OCI-LY3 (cell line): ENCODE data around the gene HIBADH.
A peak's percentile ranks its signal among the peaks of the same experiment; 100 is the strongest.

ENCODE experiments used
- H2AFZ ChIP-seq: fragments of 200-600, 300-600 bp; shearing (Covaris generic); 2 replicates; pipeline ENCODE4 v1.6.0; 2014; ENCODE audit warnings: antibody characterized with exemption, low read depth, low read length
- H3K27ac ChIP-seq: fragments of 200-600, 300-600 bp; sonication (generic); 2 replicates; pipeline ENCODE4 v1.5.1; 2014; ENCODE audit warnings: mild to moderate bottlenecking, low read length, moderate library complexity, mixed read lengths
- H3K27me3 ChIP-seq: fragments of 200-600, 300-600 bp; sonication (generic); 2 replicates; pipeline ENCODE4 v1.6.1; 2014; ENCODE audit warnings: low read depth, low read length, mixed read lengths
- H3K36me3 ChIP-seq: fragments of 200-600, 300-600 bp; sonication (generic); replicated peaks from 2 replicates; pipeline ENCODE3; 2014; ENCODE audit warnings: low read depth, low read length, mixed read lengths
- H3K4me1 ChIP-seq: fragments of 300-600, 200-600 bp; sonication (generic); 2 replicates; pipeline ENCODE4 v1.6.1; 2014; ENCODE audit warnings: low read length, mixed read lengths
- H3K4me2 ChIP-seq: fragments of 200-600, 300-600 bp; sonication (generic); 2 replicates; pipeline ENCODE4 v1.6.1; 2014; ENCODE audit warnings: low read length, mixed read lengths
- H3K4me3 ChIP-seq: fragments of 300-600, 200-600 bp; sonication (generic); 2 replicates; pipeline ENCODE4 v1.5.1; 2014; ENCODE audit warnings: antibody characterized with exemption, mild to moderate bottlenecking, low read length, moderate library complexity
- H3K79me2 ChIP-seq: fragments of 300-600, 200-600 bp; shearing (Covaris generic); 2 replicates; pipeline ENCODE4 v1.6.1; 2014; ENCODE audit warnings: mild to moderate bottlenecking, low read length, mixed read lengths
- H3K9ac ChIP-seq: fragments of 300-600, 200-600 bp; shearing (Covaris generic); 2 replicates; pipeline ENCODE4 v1.6.0; 2014; ENCODE audit warnings: mild to moderate bottlenecking, low read length, moderate library complexity
- H3K9me3 ChIP-seq: fragments of 200-600, 300-600 bp; shearing (Covaris generic); 2 replicates; pipeline ENCODE4 v1.6.1; 2014; ENCODE audit warnings: low read length, mixed read lengths; ENCODE audit not compliant: insufficient read depth
- H4K20me1 ChIP-seq: fragments of 200-600, 300-600 bp; sonication (generic); 2 replicates; pipeline ENCODE4 v1.6.1; 2016; ENCODE audit warnings: low read length, mixed read lengths; ENCODE audit not compliant: insufficient read depth
- CTCF ChIP-seq: fragments of 200-600, 300-600 bp; sonication (generic); IDR thresholded peaks from 2 replicates; pipeline ENCODE4 v1.5.1; 2014; ENCODE audit warnings: antibody characterized with exemption, low read length, low read depth
- EZH2phosphoT487 ChIP-seq: fragments of 200-600 bp; shearing (Covaris generic); IDR thresholded peaks from 2 replicates; pipeline ENCODE4 v1.6.1; 2018; ENCODE audit warnings: antibody characterized with exemption, mixed run types, low read depth

The HIBADH gene

GRCh38 chr7:27590416-27590815 lies 72.3 kb downstream of the HIBADH start:
- H3K9me3 ChIP-seq = no peaks in the 10 kb centered on the region
- H3K4me2 ChIP-seq = no peak overlapping the region
- no peaks in the 10 kb centered on the region for H3K79me2 ChIP-seq
- H3K4me1 ChIP-seq = peaks cover 15% of the 10 kb centered on the region
- no peak overlapping the region for H3K9ac ChIP-seq
- H3K4me3 ChIP-seq = no peak overlapping the region
- TF ChIP-seq CTCF (no peak), EZH2phosphoT487 (no peak)
- H4K20me1 ChIP-seq = no peaks in the 10 kb centered on the region
- no peaks in the 10 kb centered on the region for H3K36me3 ChIP-seq
- H3K27me3 ChIP-seq = no peaks in the 10 kb centered on the region
- H3K27ac ChIP-seq = no peak overlapping the region
- H2AFZ ChIP-seq = no peak overlapping the region

- no peak overlapping the region for H3K9ac ChIP-seq
- TF ChIP-seq CTCF = no peak
- no peak for TF ChIP-seq EZH2phosphoT487
- peak overlapping the region; percentile 62 for H3K4me2 ChIP-seq
Measured at GRCh38 chr7:27587429-27587828, 75.3 kb downstream of the HIBADH start.

GRCh38 chr7:27586825-27587224 lies 75.9 kb downstream of the HIBADH start:
- peak overlapping the region; percentile 62 for H3K4me2 ChIP-seq
- TF ChIP-seq EZH2phosphoT487 (no peak), CTCF (no peak)
- H3K4me3 ChIP-seq = peak overlapping the region; percentile 60
- H3K79me2 ChIP-seq = no peaks in the 10 kb centered on the region
- H3K9ac ChIP-seq = no peak overlapping the region
- no peak overlapping the region for H2AFZ ChIP-seq
- H3K27ac ChIP-seq = no peak overlapping the region
- H3K4me1 ChIP-seq = peaks cover 15% of the 10 kb centered on the region
- no peaks in the 10 kb centered on the region for H4K20me1 ChIP-seq
- H3K9me3 ChIP-seq = no peaks in the 10 kb centered on the region
- H3K36me3 ChIP-seq = no peaks in the 10 kb centered on the region
- no peaks in the 10 kb centered on the region for H3K27me3 ChIP-seq

More at GRCh38 chr7:27587429-27587828, 75.3 kb downstream of the HIBADH start:
- Histone ChIP-seq H3K36me3 (no peaks in the 10 kb centered on the region), H3K27ac (no peak overlapping the region), H3K79me2 (no peaks in the 10 kb centered on the region), H4K20me1 (no peaks in the 10 kb centered on the region), H3K9me3 (no peaks in the 10 kb centered on the region), H3K27me3 (no peaks in the 10 kb centered on the region), H2AFZ (no peak overlapping the region), H3K4me3 (peak overlapping the region; percentile 26; the same call in 1 of the 2 replicates), H3K4me1 (peaks cover 15% of the 10 kb centered on the region)

- H3K9ac ChIP-seq = no peak overlapping the region
- no peaks in the 10 kb centered on the region for H4K20me1 ChIP-seq
- H3K4me1 ChIP-seq = peaks cover 15% of the 10 kb centered on the region
- H3K36me3 ChIP-seq = no peaks in the 10 kb centered on the region
- no peak overlapping the region for H3K27ac ChIP-seq
- H3K27me3 ChIP-seq = no peaks in the 10 kb centered on the region
- no peaks in the 10 kb centered on the region for H3K79me2 ChIP-seq
- no peaks in the 10 kb centered on the region for H3K9me3 ChIP-seq
- no peak overlapping the region for H3K4me2 ChIP-seq
- no peak for TF ChIP-seq EZH2phosphoT487
- no peak for TF ChIP-seq CTCF
- no peak overlapping the region for H3K4me3 ChIP-seq
- H2AFZ ChIP-seq = no peak overlapping the region
Measured at GRCh38 chr7:27585781-27586447, 76.8 kb downstream of the HIBADH start.
